Stimulated activated CD8-positive, alpha-beta memory T cell treated with anti-CD3 and anti-CD28 coated beads, Interleukin-15, amount 100 ng/mL, for 4 hours (primary cell): Measurements from ENCODE around the gene CHST13.

Experiments
- DNase-seq, 2 donors: peaks; one replicate each; pipeline ENCODE4 v3.0.0-alpha.2; 2020; ENCODE audit warnings: low read depth in 2 of 2

CHST13 gene

GRCh38 chr3:126523745-126524428, at the start of gene CHST13:
Gene CHST13, plus strand, starts transcription at chr3:126524155. Its CDS starts 178 bp downstream, at chr3:126524333.
- no peak for DNase-seq

- peak in 1 of 2 donors; percentile 11 for DNase-seq
Measured at GRCh38 chr3:126474498-126475412, 49.2 kb upstream of the CHST13 start.

- DNase-seq, result peak; percentile 84 to 90
Measured at GRCh38 chr3:126475413-126476114, 48.4 kb upstream of the CHST13 start, which contains the start of gene ZXDC. Gene ZXDC, minus strand, starts transcription at chr3:126475891. Its CDS starts 26 bp downstream, at chr3:126475865.

GRCh38 chr3:126476166-126477060, 47.5 kb upstream of the CHST13 start:
- DNase-seq, result peak in 1 of 2 donors; percentile 24

GRCh38 chr3:126477061-126477380, 46.9 kb upstream of the CHST13 start:
- DNase-seq, result no peak

DNA sequence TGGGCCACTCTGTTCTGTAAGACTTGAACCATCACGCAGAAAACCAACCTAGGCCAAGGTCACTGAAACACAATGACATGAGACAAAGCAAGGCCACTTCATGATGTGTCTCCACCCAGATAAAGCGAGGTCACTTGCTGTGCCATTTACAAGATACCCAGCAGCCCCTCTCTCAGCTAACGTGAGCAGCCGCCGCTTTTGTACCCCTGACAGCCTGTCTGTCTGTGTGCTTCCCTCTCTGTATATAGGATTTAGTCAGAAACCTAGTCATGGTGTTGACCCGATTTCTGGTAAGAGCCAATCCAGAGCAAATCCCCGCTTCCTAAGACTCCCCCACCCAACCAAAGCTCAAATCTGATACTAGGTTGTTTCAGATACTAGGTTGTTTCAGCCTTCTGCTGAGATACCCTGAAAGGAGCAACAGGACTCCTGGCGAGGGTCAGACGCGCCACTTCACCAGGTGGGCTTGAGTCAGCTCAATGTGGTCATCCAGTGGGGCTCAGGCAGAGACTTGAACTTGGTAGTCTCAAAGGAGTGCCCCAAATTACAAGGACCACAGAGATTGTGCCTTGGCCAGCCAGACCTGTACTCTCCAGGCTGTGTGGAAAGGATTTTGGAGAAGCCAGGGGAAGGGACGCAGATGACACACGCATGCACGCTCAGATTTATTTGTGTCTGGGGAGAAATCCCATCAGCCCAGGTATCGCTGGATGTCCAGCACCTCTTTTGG, 45.2 kb upstream of the CHST13 start:
- no peak for DNase-seq

GRCh38 chr3:126479642-126480041, 44.3 kb upstream of the CHST13 start:
- DNase-seq, result no peak

GRCh38 chr3:126480206-126480605, 43.7 kb upstream of the CHST13 start:
- no peak for DNase-seq

- DNase-seq, result no peak
Measured at GRCh38 chr3:126480861-126481260, 43.1 kb upstream of the CHST13 start.

GRCh38 chr3:126481808-126482502, 42.0 kb upstream of the CHST13 start:
- no peak for DNase-seq

DNA sequence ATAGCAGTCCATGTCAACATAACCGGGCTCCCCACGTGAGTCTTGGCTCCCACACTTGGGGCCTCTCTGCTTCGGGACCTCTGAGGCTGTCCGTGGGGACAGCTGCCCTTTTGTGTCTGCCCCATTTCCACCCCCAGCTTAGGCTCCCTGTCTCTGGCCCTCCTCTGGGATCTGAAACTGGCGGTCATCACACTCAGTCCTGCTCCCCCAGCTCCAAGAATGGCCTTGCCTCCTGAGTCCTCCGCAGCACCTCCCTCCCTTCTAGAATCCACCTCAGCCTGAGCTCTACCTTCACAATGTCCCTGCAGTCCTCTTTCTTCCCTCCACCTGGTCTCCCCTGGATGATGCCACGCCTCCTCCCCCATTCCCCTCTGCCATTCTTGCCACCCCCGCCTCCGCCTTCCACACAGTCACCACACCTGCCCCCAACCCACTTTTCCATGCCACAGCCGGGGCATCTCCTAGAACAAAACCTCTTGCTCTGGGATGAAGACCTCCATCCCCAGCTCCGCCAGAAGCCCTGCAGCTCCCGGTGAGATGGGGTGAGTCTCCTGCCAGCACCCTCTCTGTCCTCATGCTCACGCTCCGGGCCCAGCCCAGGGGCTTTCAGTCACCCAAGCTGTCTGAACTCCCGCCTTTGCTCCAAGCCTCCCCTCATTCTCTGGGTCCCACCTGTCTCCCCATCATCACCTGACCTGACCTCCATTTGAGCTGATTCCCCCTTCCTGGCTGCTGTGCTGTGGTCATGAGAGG, 41.3 kb upstream of the CHST13 start:
- no peak for DNase-seq

GRCh38 chr3:126483321-126483761, 40.6 kb upstream of the CHST13 start:
- DNase-seq, result no peak

GRCh38 chr3:126484148-126484547, 39.8 kb upstream of the CHST13 start:
- no peak for DNase-seq

DNA sequence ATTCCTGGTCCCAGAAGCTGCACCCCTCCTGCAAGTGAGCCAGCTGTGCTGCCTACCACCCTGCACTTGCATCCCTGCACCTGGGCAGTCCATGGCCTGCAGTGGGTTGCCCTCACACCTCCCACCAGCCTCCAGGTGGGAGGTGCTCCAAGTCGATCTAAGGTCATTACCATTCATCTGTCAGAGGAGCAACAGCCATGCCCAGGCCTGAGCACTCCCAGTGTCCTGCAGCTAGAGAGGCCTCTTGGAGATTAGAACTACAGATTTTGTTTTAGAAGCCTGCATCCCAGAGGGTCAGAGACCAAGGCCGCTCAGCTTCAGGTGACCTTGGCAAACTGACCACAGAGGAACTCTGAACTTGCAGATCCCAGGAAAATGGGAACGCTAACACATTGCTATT, 39.3 kb upstream of the CHST13 start:
- no peak for DNase-seq

- no peak for DNase-seq
Measured at GRCh38 chr3:126485176-126485897, 38.6 kb upstream of the CHST13 start.

DNA sequence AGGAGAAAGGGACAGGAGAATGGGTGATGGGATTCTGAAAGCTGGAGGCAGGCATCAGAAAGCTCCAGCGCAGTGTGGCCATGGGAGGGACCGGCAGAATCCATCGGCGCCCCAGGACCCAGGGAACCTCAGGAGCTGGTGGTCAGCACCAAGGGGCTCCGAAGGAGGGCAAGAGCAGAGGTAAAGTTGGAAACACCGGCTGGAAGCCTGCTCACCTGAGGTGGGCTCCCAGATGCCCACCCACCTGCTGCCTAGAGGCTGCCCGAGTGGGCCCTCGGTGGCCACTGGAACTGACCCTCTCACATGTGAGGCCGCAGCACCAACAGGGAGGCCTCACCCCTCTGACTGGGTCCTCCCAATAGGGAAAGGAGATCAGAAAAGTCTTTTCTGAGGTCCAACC, 38.0 kb upstream of the CHST13 start:
- DNase-seq, result no peak

DNA sequence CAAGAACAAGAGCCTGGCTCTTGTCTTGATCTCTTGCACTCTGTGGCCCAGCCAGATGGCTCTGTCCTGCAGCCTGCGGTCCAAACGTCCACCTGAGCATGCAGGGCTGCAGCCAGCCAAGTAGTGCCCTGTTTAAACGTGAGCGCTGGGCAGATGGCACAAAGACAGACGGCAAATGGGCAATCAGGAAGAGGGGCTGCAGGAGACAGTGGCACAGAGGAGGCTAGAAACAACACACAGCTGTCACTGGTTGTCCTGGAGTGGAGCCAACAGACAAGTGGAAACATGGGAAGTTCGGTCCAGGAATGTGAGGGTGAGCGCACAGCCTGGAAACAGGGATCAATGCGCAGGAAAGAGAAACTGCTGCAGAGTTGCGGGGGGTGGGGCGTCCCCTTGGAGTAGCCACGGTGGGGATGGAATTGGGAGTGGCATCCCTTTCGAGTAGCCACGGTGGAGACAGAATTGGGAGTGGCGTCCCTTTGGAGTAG, 37.6 kb upstream of the CHST13 start:
- DNase-seq, result no peak

- DNase-seq, result no peak
Measured at GRCh38 chr3:126487151-126487771, 36.7 kb upstream of the CHST13 start.
